GM19193 (cell line): ENCODE measurements around the gene MACC1.
A peak's percentile ranks its signal among the peaks of the same experiment; 100 is the strongest.

Experiments used
- POLR2A ChIP-seq: IDR thresholded peaks from 4 replicates; pipeline ENCODE4 v1.6.1; 2011; ENCODE audit not compliant: insufficient read depth, insufficient read length; ENCODE audit errors: extremely low read depth

Gene MACC1

GRCh38 chr7:20217193-20217948, at the start of gene MACC1:
Gene MACC1, minus strand, starts transcription at chr7:20217384. Its CDS starts 55,522 bp downstream, at chr7:20161862.
- TF ChIP-seq POLR2A: peak; percentile 59

- no peak for TF ChIP-seq POLR2A
Measured at GRCh38 chr7:20264623-20265022, 47.4 kb upstream of the MACC1 start.

GRCh38 chr7:20260223-20260622, 43.0 kb upstream of the MACC1 start:
- TF ChIP-seq POLR2A: no peak

- TF ChIP-seq POLR2A: no peak
Measured at GRCh38 chr7:20257212-20257611, 40.0 kb upstream of the MACC1 start.

GRCh38 chr7:20249920-20250319, 32.7 kb upstream of the MACC1 start:
- TF ChIP-seq POLR2A: no peak

GRCh38 chr7:20249376-20249775, 32.2 kb upstream of the MACC1 start:
- no peak for TF ChIP-seq POLR2A

- no peak for TF ChIP-seq POLR2A
Measured at GRCh38 chr7:20246236-20246635, 29.1 kb upstream of the MACC1 start.

- TF ChIP-seq POLR2A: no peak
Measured at GRCh38 chr7:20244334-20245120, 27.3 kb upstream of the MACC1 start.

- no peak for TF ChIP-seq POLR2A
Measured at GRCh38 chr7:20241911-20242261, 24.7 kb upstream of the MACC1 start.

GRCh38 chr7:20241194-20241910, 24.2 kb upstream of the MACC1 start:
- no peak for TF ChIP-seq POLR2A

GRCh38 chr7:20240080-20240926, 23.1 kb upstream of the MACC1 start:
- TF ChIP-seq POLR2A: no peak

GRCh38 chr7:20238754-20239324, 21.7 kb upstream of the MACC1 start:
- no peak for TF ChIP-seq POLR2A

- TF ChIP-seq POLR2A: no peak
Measured at GRCh38 chr7:20238194-20238753, 21.1 kb upstream of the MACC1 start.
